Measurements from ENCODE around the gene CDC42. TPM values are rescaled to one million over a fixed set of nuclear protein-coding genes. Genes with fewer than 3 reads are reported as not detected.
A peak's percentile ranks its signal among the peaks of the same experiment; 100 is the strongest.

Gene CDC42
- 56.5 and 59.3 TPM in 2 replicates for total RNA-seq (2013; cell fraction: nucleolus; rRNA removed)
- total RNA-seq (2014; rRNA removed): 350 and 429 TPM in 2 replicates
- 418 and 422 TPM in 2 replicates for total RNA-seq (2014; rRNA removed; fragmentation: Illumina TruSeq; extraction: Trizol)
- total RNA-seq (2021): 302 and 307 TPM in 2 replicates
- 600 TPM for polyA plus RNA-seq (2011; ENCODE audit: low read depth)
- 479 and 776 TPM in 2 replicates for polyA plus RNA-seq (2011; rRNA removed)
- 185 and 243 TPM in 2 replicates for polyA plus RNA-seq (2011; cell fraction: cytosol; rRNA removed)
- 95.9 and 111 TPM in 2 replicates for polyA plus RNA-seq (2011; cell fraction: nucleus; rRNA removed)
- polyA plus RNA-seq (2012): 274 and 336 TPM in 2 replicates
- 426 and 542 TPM in 2 replicates for polyA plus RNA-seq (2014; fragmentation: Illumina TruSeq; extraction: Trizol)
- 100 to 1,000 TPM; 286 to 442 TPM for polyA plus RNA-seq (2014; fragmentation: Nextera tagmentation; extraction: Ambion mirVana)
- polyA plus RNA-seq (2014; rRNA removed): 230 and 275 TPM in 2 replicates
- polyA plus RNA-seq (2016; fragmentation: Nextera tagmentation; extraction: Ambion mirVana): 100 to 1,000 TPM; 184 to 200 TPM
- polyA minus RNA-seq (2011; rRNA and poly(A)+ RNA removed): 265 and 457 TPM in 2 replicates
- polyA minus RNA-seq (2011; cell fraction: cytosol; rRNA and poly(A)+ RNA removed): 121 and 123 TPM in 2 replicates
- polyA minus RNA-seq (2011; cell fraction: nucleus; rRNA and poly(A)+ RNA removed): 21.6 and 24.3 TPM in 2 replicates
- Bru-seq, nascent RNA: percentile 98 among the genes with signal in this experiment
- BruChase-seq, experiment 1, labeled RNA remaining after a 6-hour chase: percentile 98 among the genes with signal in this experiment
- percentile 97 among the genes with signal in this experiment for BruChase-seq, experiment 2, labeled RNA remaining after a 2-hour chase
- long read RNA-seq, experiment 1, partial matches to known transcripts: 17 of 146 reads
- long read RNA-seq, experiment 1, other reads (novel, unspliced or antisense): 124 of 146 reads
- long read RNA-seq, experiment 2, transcript CDC42-202 (7 exons, 2,256 nt): minor isoform, 10 of 366 reads
- long read RNA-seq, experiment 2, transcript CDC42-201 (6 exons, 1,452 nt): major isoform, 29 of 366 reads
- long read RNA-seq, experiment 2, partial matches to known transcripts: 42 of 366 reads
- long read RNA-seq, experiment 2, other reads (novel, unspliced or antisense): 285 of 366 reads

GRCh38 chr1:22052115-22053016, at the start of gene CDC42:
CDC42 (plus strand) TSS chr1:22052709; CDS start chr1:22078479, 25,770 bp downstream.
- FAIRE-seq: peak; percentile 72
- BruUV-seq (replicated peaks): no TSS peak
- peak within 1 kb of the TSS; percentile 89 for H2AFZ ChIP-seq (ENCODE audit: control insufficient read depth, low read depth, low read length)
- DNase-seq (ENCODE audit: low read depth, low spot score): peak; percentile 83
- peaks cover 15% of the 10 kb centered on the region for H3K4me1 ChIP-seq (ENCODE audit: control insufficient read depth, insufficient read depth, low read length)
- H3K27me3 ChIP-seq (replicated peaks in 1 of 2; ENCODE audit: control insufficient read depth in 2 of 2, insufficient read depth in 2 of 2, low read length in 1 of 2): no peaks in the 10 kb centered on the region
- peaks cover 46% of the 10 kb centered on the region for H3K79me2 ChIP-seq (ENCODE audit: control insufficient read depth, insufficient read depth, low read length)
- H3K27ac ChIP-seq (ENCODE audit: control insufficient read depth, insufficient read depth): peak within 1 kb of the TSS; percentile 90
- ChIA-PET CTCF (interaction anchor here (0.9 to 12.9 kb wide), 5 partner anchors 12 to 34 kb away, joined by 3 to 107 read pairs (median 4); no protein-coding TSS in a partner anchor), POLR2A (interaction anchor here (0.6 to 21.4 kb wide), 9 partner anchors 13 to 70 kb away, joined by 3 to 325 read pairs (median 4); no protein-coding TSS in a partner anchor), SMC1A (ENCODE audit: uncharacterized antibody, unreplicated experiment) (interaction anchor here (0.8 to 11.2 kb wide), 11 partner anchors 10 to 41 kb away, joined by 3 to 100 read pairs (median 4); no protein-coding TSS in a partner anchor), RAD21 (ENCODE audit: unreplicated experiment) (interaction anchor here (1.0 to 4.6 kb wide), 10 partner anchors 11 to 270 kb away, joined by 3 to 54 read pairs (median 6); partner anchors contain the start of gene USP48)
- peak within 1 kb of the TSS; percentile 78 for H3K4me2 ChIP-seq (ENCODE audit: control insufficient read depth, insufficient read depth)
- H3K9ac ChIP-seq (ENCODE audit: control insufficient read depth, insufficient read depth, low read length): peak within 1 kb of the TSS; percentile 94
- WGBS (ENCODE audit: insufficient coverage, insufficient replicate concordance, low lambda C conversion rate, missing lambda C conversion rate): 18% methylated on average over 61 of the region's 81 CpGs
- H3K9me3 ChIP-seq (replicated peaks; ENCODE audit: control insufficient read depth, insufficient read depth, low read length): no peaks in the 10 kb centered on the region
- H4K20me1 ChIP-seq (ENCODE audit: control insufficient read depth, insufficient read depth): 0 out of 2 replicates have a peak, but pooled peaks cover 6% of the 10 kb centered on the region
- H3K4me3 ChIP-seq: peak within 1 kb of the TSS; percentile 98
- intact Hi-C loops (cut with micrococcal nuclease; ENCODE audit: unreplicated experiment) (loop anchor here (2.0 kb wide), 1 partner anchor 14 kb away; no protein-coding TSS in a partner anchor), in situ Hi-C loops (cut with MboI) (no loop called here)
- peak; percentile 89 for ATAC-seq
- peaks cover 0 to 5% of the 10 kb centered on the region in 2 experiments; a peak in 1 of 4 replicates for H3K36me3 ChIP-seq (ENCODE audit: control insufficient read depth in 2 of 2, insufficient read depth in 2 of 2, low read length in 1 of 2)
- TF ChIP-seq EGR1 (IDR thresholded peaks at IDR 0.05; ENCODE audit: borderline replicate concordance in 1 of 2, low read depth in 2 of 2, low read length in 2 of 2) (peak; percentile 45 to 100; a peak in 2 of 3 replicates), NFYA (IDR thresholded peaks at IDR 0.05; ENCODE audit: borderline replicate concordance, low read depth, low read length) (no peak), TAF1 (IDR thresholded peaks at IDR 0.05; ENCODE audit: borderline replicate concordance, low read depth, low read length) (peak; percentile 95), HDGF (IDR thresholded peaks at IDR 0.05) (peak; percentile 96), PML (IDR thresholded peaks at IDR 0.05; ENCODE audit: low read length) (peak; percentile 38; the same call in 1 of the 2 replicates), MAX (IDR thresholded peaks at IDR 0.05; ENCODE audit: low read depth, low read length) (peak; percentile 53; the same call in 1 of the 2 replicates), PKNOX1 (IDR thresholded peaks at IDR 0.05) (peak; percentile 82), RAD51 (IDR thresholded peaks at IDR 0.05) (no peak), SIN3A (IDR thresholded peaks at IDR 0.05; ENCODE audit: low read depth, low read length) (peak; percentile 70; the same call in 1 of the 2 replicates), TCF3 (IDR thresholded peaks at IDR 0.05; ENCODE audit: borderline replicate concordance, insufficient read depth, low read depth, low read length) (peak; percentile 75), POLR2AphosphoS5 (IDR thresholded peaks at IDR 0.05; ENCODE audit: low read length) (peak; percentile 97), E4F1 (IDR thresholded peaks at IDR 0.05; ENCODE audit: borderline replicate concordance, partially characterized antibody) (peak; percentile 80), HCFC1 (IDR thresholded peaks at IDR 0.05; ENCODE audit: low read length) (peak; percentile 28; the same call in 1 of the 2 replicates)

All from GM12878 (cell line).